Astrocyte (in vitro differentiated cells and primary cell): Measurements from ENCODE around the gene IBA57.

Source experiments
- CTCF ChIP-seq: IDR thresholded peaks from 2 replicates; pipeline ENCODE4 v1.5.1; 2011; ENCODE audit warnings: low read depth, mild to moderate bottlenecking, inconsistent platforms, low read length, moderate library complexity; ENCODE audit not compliant: insufficient read depth
- EZH2 ChIP-seq: IDR thresholded peaks from 2 replicates; pipeline ENCODE4 v1.6.1; 2012; ENCODE audit warnings: mild to moderate bottlenecking, low read length, inconsistent platforms; ENCODE audit not compliant: insufficient read depth

- TF ChIP-seq CTCF, result no peak
- no peak for TF ChIP-seq EZH2
Observed at GRCh38 chr1:228177721-228178710, 12.4 kb downstream of the IBA57 start.
